B cell (primary cell): ENCODE results near the gene G6PC3. TPM values are rescaled to one million over a fixed set of nuclear protein-coding genes. Genes with fewer than 3 reads are reported as not detected.

ENCODE experiments used
- ATAC-seq: fragments of 200-7000 bp; cut with Tn5 transposase; one replicate; pipeline ENCODE4 v1.10.0; 2021; ENCODE audit warnings: low read depth, mild to moderate bottlenecking, moderate number of reproducible peaks, moderate library complexity
- CTCF ChIA-PET: fragments of 350-600 bp; sonication (Branson Sonifier 250); formaldehyde crosslinking; loops from one replicate; lab custom pipeline; 2021; ENCODE audit warnings: antibody characterized with exemption, inconsistent platforms; lab: Charles Lee
- POLR2A ChIA-PET: fragments of 350-600 bp; sonication (Branson Sonifier 250); formaldehyde crosslinking; loops from one replicate; lab custom pipeline; 2021; ENCODE audit warnings: antibody characterized with exemption; lab: Charles Lee
- DNase-seq: peaks from one replicate; pipeline ENCODE4 v3.0.0; 2013
- H2AFZ ChIP-seq: 2 replicates; pipeline ENCODE4 v1.6.1; 2012; ENCODE audit warnings: mild to moderate bottlenecking, low read depth, low read length; ENCODE audit not compliant: insufficient read depth, poor library complexity, severe bottlenecking
- H3K27ac ChIP-seq, 2 donors: 1 replicate in 1 of 2; 2 replicates in 1 of 2; pipeline ENCODE4 v1.5.1; 2012 to 2013; ENCODE audit warnings: low read length in 2 of 2, mild to moderate bottlenecking in 2 of 2, moderate library complexity in 1 of 2
- H3K27me3 ChIP-seq, 4 experiments: fragments of 200-600 bp in 1 of 4; sonication (generic) in 1 of 4; replicated peaks in 1 of 4; 1 replicate in 2 of 4; 2 replicates in 2 of 4; pipeline versions ENCODE4 v1.6.1 to v1.7.0; 2013 to 2016; ENCODE audit warnings: low read length in 3 of 4, mild to moderate bottlenecking in 2 of 4, mixed read lengths in 1 of 4, moderate library complexity in 1 of 4; ENCODE audit not compliant: insufficient read depth in 4 of 4, control insufficient read depth in 3 of 4; ENCODE audit errors: control extremely low read depth in 1 of 4
- H3K36me3 ChIP-seq, 2 experiments: replicated peaks in 1 of 2; 1 replicate in 1 of 2; 2 replicates in 1 of 2; pipeline versions ENCODE4 v1.6.1 to v1.7.1; 2013; ENCODE audit warnings: low read length in 1 of 2; ENCODE audit not compliant: insufficient read depth in 2 of 2, control insufficient read depth in 1 of 2; ENCODE audit errors: control extremely low read depth in 1 of 2, extremely low read depth in 1 of 2
- H3K4me1 ChIP-seq, 2 donors: fragments of 200-600 bp in 1 of 2; sonication (generic) in 1 of 2; 1 replicate in 1 of 2; 2 replicates in 1 of 2; pipeline versions ENCODE4 v1.5.1 to v1.6.1; 2013 to 2017; ENCODE audit warnings: low read length in 2 of 2; ENCODE audit not compliant: control insufficient read depth in 2 of 2, insufficient read depth in 2 of 2
- H3K4me2 ChIP-seq: replicated peaks from 2 replicates; pipeline ENCODE3; 2012; ENCODE audit warnings: mild to moderate bottlenecking, low read depth, low read length; ENCODE audit not compliant: poor library complexity, severe bottlenecking
- H3K4me3 ChIP-seq, 5 experiments: fragments of 200-600 bp in 1 of 5; sonication (generic) in 1 of 5; 1 replicate in 3 of 5; 2 replicates in 2 of 5; pipeline versions ENCODE4 v1.5.1 to v1.7.0; 2011 to 2016; ENCODE audit warnings: low read length in 4 of 5, mild to moderate bottlenecking in 4 of 5, low read depth in 2 of 5, control low read depth in 1 of 5, moderate library complexity in 1 of 5; ENCODE audit not compliant: insufficient read depth in 1 of 5; ENCODE audit errors: control extremely low read depth in 1 of 5, extremely low read depth in 1 of 5
- H3K79me2 ChIP-seq: fragments of 200-600 bp; sonication (generic); one replicate; pipeline ENCODE4 v1.6.0; 2016; ENCODE audit warnings: low read length; ENCODE audit not compliant: control insufficient read depth, insufficient read depth
- H3K9ac ChIP-seq: fragments of 200-600 bp; sonication (generic); 2 replicates; pipeline ENCODE4 v1.6.1; 2017; ENCODE audit warnings: mild to moderate bottlenecking, low read length, moderate library complexity
- H3K9me3 ChIP-seq, 3 donors: one replicate each; pipeline versions ENCODE4 v1.6.1 to v1.7.1; 2013; ENCODE audit warnings: low read length in 2 of 3; ENCODE audit not compliant: control insufficient read depth in 2 of 3, insufficient read depth in 1 of 3; ENCODE audit errors: control extremely low read depth in 1 of 3
- H4K20me1 ChIP-seq: 2 replicates; pipeline ENCODE4 v1.6.0; 2012; ENCODE audit warnings: mild to moderate bottlenecking, low read length; ENCODE audit not compliant: insufficient read depth, control insufficient read depth, poor library complexity, severe bottlenecking
- H3K27ac Mint-ChIP-seq: one replicate; pipeline ENCODE4 v1.8.0; 2021; ENCODE audit warnings: mixed read lengths
- H3K27me3 Mint-ChIP-seq: one replicate; pipeline ENCODE4 v1.8.0; 2021; ENCODE audit warnings: mixed read lengths
- H3K4me1 Mint-ChIP-seq: one replicate; pipeline ENCODE4 v1.8.0; 2021; ENCODE audit warnings: mixed read lengths
- H3K4me3 Mint-ChIP-seq: one replicate; pipeline ENCODE4 v1.8.0; 2021; ENCODE audit warnings: mixed read lengths
- H3K9me3 Mint-ChIP-seq: one replicate; pipeline ENCODE4 v1.8.0; 2022; ENCODE audit warnings: mixed read lengths; ENCODE audit not compliant: insufficient read depth
- CTCF ChIP-seq: fragments of 200-600 bp; IDR thresholded peaks from one replicate; pipeline ENCODE4 v1.8.0; 2022; ENCODE audit warnings: antibody characterized with exemption, mild to moderate bottlenecking
- EZH2 ChIP-seq: IDR thresholded peaks from 2 replicates; pipeline ENCODE4 v1.6.1; 2012; ENCODE audit warnings: borderline replicate concordance, low read depth, mild to moderate bottlenecking, moderate library complexity, low read length; ENCODE audit not compliant: insufficient read depth, poor library complexity, severe bottlenecking
- WGBS: methylation state at CpG from one replicate; pipeline ENCODE4 v1.1.5; 2013; ENCODE audit warnings: missing lambda C conversion rate; ENCODE audit not compliant: insufficient coverage; 5-methylcytosine and 5-hydroxymethylcytosine counted together
- intact Hi-C: fragments of 100-400 bp; cut with micrococcal nuclease; formaldehyde crosslinking; loops from one replicate; pipeline ENCODE4 v1.10.0; 2022
- polyA plus RNA-seq: library from polyadenylated mRNA; depleted of rRNA; stranded (reverse); fragments of >200 nt; gene quantifications from 2 replicates; pipeline ENCODE4 v1.2.3, GENCODE V29; 2012
- total RNA-seq, 2 donors: library from RNA; stranded (reverse); fragments of 120-200 nt in 1 of 2; gene quantifications; 1 replicate in 1 of 2; 2 replicates in 1 of 2; pipeline versions ENCODE4 v1.2.3 to v1.2.4, GENCODE V29; 2013 to 2022

G6PC3 gene
- total and polyA plus RNA-seq, 2 donors (not counting 1 experiment from before 2014, with no cell fraction given): 24.3 to 28.5 TPM

GRCh38 chr17:44113868-44114840 is 43.6 kb downstream of the G6PC3 start:
- ChIA-PET POLR2A (interaction anchor here (1.0 kb wide), 1 partner anchor 9 kb away, joined by 3 read pairs; the partner anchor contains the start of gene HDAC5), CTCF (interaction anchor here (0.6 to 0.7 kb wide), 2 partner anchors 9 to 70 kb away, joined by 3 read pairs; no protein-coding TSS in a partner anchor)
- Mint-ChIP-seq H3K9me3 (no peaks in the 10 kb centered on the region), H3K27me3 (no peaks in the 10 kb centered on the region), H3K4me3 (no peak overlapping the region), H3K4me1 (peaks cover 55% of the 10 kb centered on the region), H3K27ac (no peak overlapping the region)
- Histone ChIP-seq H3K4me1 (peaks cover 32 to 43% of the 10 kb centered on the region in 2 donors), H3K36me3 (peaks cover 7 to 39% of the 10 kb centered on the region in 2 experiments), H3K4me3 (no peak overlapping the region), H4K20me1 (peaks cover 99% of the 10 kb centered on the region), H2AFZ (no peak overlapping the region), H3K9ac (no peak overlapping the region), H3K27me3 (no peaks in the 10 kb centered on the region), H3K4me2 (no peak overlapping the region), H3K9me3 (no peaks in the 10 kb centered on the region), H3K79me2 (peaks cover 95% of the 10 kb centered on the region), H3K27ac (no peak overlapping the region)
- 91% methylated on average over 6 of the region's 9 CpGs for WGBS
- TF ChIP-seq CTCF (no peak), EZH2 (no peak)
- ATAC-seq: no peak
- intact Hi-C loops: no loop called here
- DNase-seq: no peak
